OCI-LY7 (cell line): ENCODE measurements around the gene IMMP2L. TPM values are rescaled to one million over a fixed set of nuclear protein-coding genes. Genes with fewer than 3 reads are reported as not detected.

Experiments used
- BruUV-seq: library from RNA; stranded (reverse); fragments of 400-500 nt; replicated peaks from 2 replicates; lab custom pipeline; 2021; lab: Mats Ljungman, UMichigan
- CTCF ChIA-PET: fragments of 300-600 bp; sonication (Branson Sonifier 250); formaldehyde crosslinking; loops from one replicate; lab custom pipeline; 2022; ENCODE audit warnings: antibody characterized with exemption; ENCODE audit not compliant: unreplicated experiment; lab: Charles Lee
- POLR2A ChIA-PET: fragments of 300-600 bp; sonication (Branson Sonifier 250); formaldehyde crosslinking; loops from one replicate; lab custom pipeline; 2022; ENCODE audit warnings: antibody characterized with exemption; lab: Charles Lee
- DNase-seq: peaks from one replicate; pipeline ENCODE4 v3.0.0-alpha.2; 2015; ENCODE audit warnings: low spot score
- H2AFZ ChIP-seq: fragments of 200-600 bp; sonication (generic), shearing (Covaris generic); 2 replicates; pipeline ENCODE4 v1.6.1; 2014; ENCODE audit warnings: mild to moderate bottlenecking, antibody characterized with exemption, low read length, moderate library complexity
- H3K27ac ChIP-seq: fragments of 200-600 bp; sonication (generic); 2 replicates; pipeline ENCODE4 v1.5.1; 2014; ENCODE audit warnings: mixed run types, low read depth, mild to moderate bottlenecking, moderate library complexity, low read length, inconsistent platforms; ENCODE audit not compliant: poor library complexity, severe bottlenecking
- H3K36me3 ChIP-seq: fragments of 200-600 bp; sonication (generic); 2 replicates; pipeline ENCODE4 v1.6.1; 2014; ENCODE audit warnings: mild to moderate bottlenecking, antibody characterized with exemption, low read length, moderate library complexity, mixed read lengths; ENCODE audit not compliant: insufficient read depth
- H3K4me1 ChIP-seq: fragments of 200-600 bp; sonication (generic); 2 replicates; pipeline ENCODE4 v1.5.1; 2014; ENCODE audit warnings: mild to moderate bottlenecking, low read length; ENCODE audit not compliant: insufficient read depth, poor library complexity, severe bottlenecking
- H3K4me2 ChIP-seq: fragments of 200-600 bp; sonication (generic); 2 replicates; pipeline ENCODE4 v1.6.1; 2014; ENCODE audit warnings: mild to moderate bottlenecking, low read length
- H3K4me3 ChIP-seq: fragments of 200-600 bp; sonication (generic); 2 replicates; pipeline ENCODE4 v1.5.1; 2014; ENCODE audit warnings: mild to moderate bottlenecking, low read depth, low read length; ENCODE audit not compliant: poor library complexity, severe bottlenecking
- H3K79me2 ChIP-seq: fragments of 200-600 bp; sonication (generic); 2 replicates; pipeline ENCODE4 v1.6.1; 2016; ENCODE audit warnings: low read depth, mild to moderate bottlenecking, low read length, moderate library complexity, mixed read lengths; ENCODE audit not compliant: insufficient read depth
- H3K9me2 ChIP-seq: fragments of 200-600 bp; sonication (generic); 2 replicates; pipeline ENCODE4 v1.6.1; 2016; ENCODE audit warnings: mild to moderate bottlenecking, low read length, mixed read lengths; ENCODE audit not compliant: insufficient read depth
- H3K9me3 ChIP-seq: fragments of 200-600 bp; sonication (generic); 2 replicates; pipeline ENCODE4 v1.6.1; 2014; ENCODE audit warnings: mild to moderate bottlenecking, mixed run types, low read length, mixed read lengths
- H4K20me1 ChIP-seq: fragments of 200-600 bp; sonication (generic); 2 replicates; pipeline ENCODE4 v1.6.1; 2014; ENCODE audit warnings: mild to moderate bottlenecking, antibody characterized with exemption, low read length, moderate library complexity, mixed read lengths; ENCODE audit not compliant: insufficient read depth
- CTCF ChIP-seq: fragments of 200-600 bp; sonication (generic); conservative IDR thresholded peaks from 2 replicates; pipeline ENCODE4 v1.5.1; 2014; ENCODE audit warnings: mild to moderate bottlenecking, antibody characterized with exemption, low read length, moderate library complexity, mixed read lengths
- EZH2phosphoT487 ChIP-seq: fragments of 200-600 bp; sonication (generic); IDR thresholded peaks from 2 replicates; pipeline ENCODE4 v1.6.1; 2018; ENCODE audit warnings: low read depth, borderline replicate concordance, mild to moderate bottlenecking, mixed run types, antibody characterized with exemption, low read length, moderate library complexity, mixed read lengths
- intact Hi-C: fragments of 100-400 bp; cut with micrococcal nuclease; formaldehyde crosslinking; loops from one replicate; pipeline ENCODE4 v1.10.0; 2022; ENCODE audit not compliant: unreplicated experiment
- total RNA-seq, 2 experiments: library from RNA; depleted of rRNA in 1 of 2; stranded (reverse); fragments of >200 nt in 1 of 2; shearing (Covaris generic) in 1 of 2; gene quantifications; 2 replicates each; pipeline ENCODE4 v1.2.3, GENCODE V29; 2014 to 2022

Gene IMMP2L
- total RNA-seq, 2 experiments from 2014 or later: 8.0 to 25.4 TPM

GRCh38 chr7:110890101-110890500, 672.2 kb downstream of the IMMP2L start:
- ChIA-PET POLR2A (no interaction called here), CTCF (no interaction called here)
- Histone ChIP-seq H4K20me1 (no peaks in the 10 kb centered on the region), H3K9me2 (no peaks in the 10 kb centered on the region), H3K4me1 (no peaks in the 10 kb centered on the region), H2AFZ (no peak overlapping the region), H3K4me2 (no peak overlapping the region), H3K36me3 (no peaks in the 10 kb centered on the region), H3K27ac (no peak overlapping the region), H3K79me2 (no peaks in the 10 kb centered on the region), H3K9me3 (no peaks in the 10 kb centered on the region), H3K4me3 (no peak overlapping the region)
- intact Hi-C loops: no loop called here
- DNase-seq: no peak
- BruUV-seq: no TSS peak
- TF ChIP-seq EZH2phosphoT487 (no peak), CTCF (no peak)

- ChIA-PET POLR2A (no interaction called here), CTCF (no interaction called here)
- no TSS peak for BruUV-seq
- intact Hi-C loops: no loop called here
- no peak overlapping the region for H3K4me2 ChIP-seq
- no peaks in the 10 kb centered on the region for H3K9me2 ChIP-seq
- H2AFZ ChIP-seq: no peak overlapping the region
- TF ChIP-seq CTCF (no peak), EZH2phosphoT487 (no peak)
- no peaks in the 10 kb centered on the region for H3K4me1 ChIP-seq
- H3K27ac ChIP-seq: no peak overlapping the region
- H3K36me3 ChIP-seq: no peaks in the 10 kb centered on the region
- no peaks in the 10 kb centered on the region for H3K9me3 ChIP-seq
- H4K20me1 ChIP-seq: no peaks in the 10 kb centered on the region
- H3K4me3 ChIP-seq: no peak overlapping the region
- no peaks in the 10 kb centered on the region for H3K79me2 ChIP-seq
- DNase-seq: no peak
Observed at GRCh38 chr7:110889335-110889734, 673.0 kb downstream of the IMMP2L start.

GRCh38 chr7:110888641-110889040, 673.7 kb downstream of the IMMP2L start:
- no peak for DNase-seq
- H3K9me3 ChIP-seq: no peaks in the 10 kb centered on the region
- POLR2A ChIA-PET: no interaction called here
- H3K79me2 ChIP-seq: no peaks in the 10 kb centered on the region
- CTCF ChIA-PET: no interaction called here
- H3K36me3 ChIP-seq: no peaks in the 10 kb centered on the region
- no TSS peak for BruUV-seq
- H4K20me1 ChIP-seq: no peaks in the 10 kb centered on the region
- no peaks in the 10 kb centered on the region for H3K4me1 ChIP-seq
- H2AFZ ChIP-seq: no peak overlapping the region
- TF ChIP-seq CTCF: no peak
- no peak for TF ChIP-seq EZH2phosphoT487
- H3K27ac ChIP-seq: no peak overlapping the region
- no peak overlapping the region for H3K4me3 ChIP-seq
- H3K9me2 ChIP-seq: no peaks in the 10 kb centered on the region
- intact Hi-C loops: no loop called here
- no peak overlapping the region for H3K4me2 ChIP-seq
